GM21786 (cell line): Measurements from ENCODE around the gene WDR89.
"Not testable (repeated sequence)": the region's sequence is repeated elsewhere in the genome, so short reads cannot be mapped to it uniquely, and the experiment has no call there.

ENCODE experiments used
- ATAC-seq: cut with Tn5 transposase; IDR thresholded peaks from one replicate; pipeline ENCODE4 v1.9.1; 2021; ENCODE audit not compliant: unreplicated experiment

Gene WDR89

GRCh38 chr14:63603749-63604277 lies 37.9 kb downstream of the WDR89 start:
- no peak for ATAC-seq

DNA sequence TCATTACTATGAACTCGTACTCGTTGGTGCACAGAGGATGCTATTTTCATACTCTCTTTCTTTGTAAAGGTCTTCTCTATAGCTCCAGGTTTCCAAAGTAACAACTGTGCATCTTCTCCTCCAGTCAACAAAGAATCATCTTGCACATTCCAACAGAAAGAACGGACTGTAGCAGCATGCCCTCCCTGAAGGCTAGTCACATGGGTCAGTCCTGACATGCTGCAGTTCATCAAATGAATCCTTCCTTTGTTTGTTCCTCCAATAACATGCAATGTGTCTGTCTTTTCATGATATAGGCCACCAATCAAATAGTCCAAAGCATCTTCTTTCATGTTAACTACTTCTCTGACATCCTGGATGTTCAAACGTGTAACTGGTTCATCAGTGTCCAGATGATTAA lies 42.9 kb downstream of the WDR89 start:
- ATAC-seq: no peak

GRCh38 chr14:63596998-63597658 lies 44.5 kb downstream of the WDR89 start:
- no peak for ATAC-seq

DNA sequence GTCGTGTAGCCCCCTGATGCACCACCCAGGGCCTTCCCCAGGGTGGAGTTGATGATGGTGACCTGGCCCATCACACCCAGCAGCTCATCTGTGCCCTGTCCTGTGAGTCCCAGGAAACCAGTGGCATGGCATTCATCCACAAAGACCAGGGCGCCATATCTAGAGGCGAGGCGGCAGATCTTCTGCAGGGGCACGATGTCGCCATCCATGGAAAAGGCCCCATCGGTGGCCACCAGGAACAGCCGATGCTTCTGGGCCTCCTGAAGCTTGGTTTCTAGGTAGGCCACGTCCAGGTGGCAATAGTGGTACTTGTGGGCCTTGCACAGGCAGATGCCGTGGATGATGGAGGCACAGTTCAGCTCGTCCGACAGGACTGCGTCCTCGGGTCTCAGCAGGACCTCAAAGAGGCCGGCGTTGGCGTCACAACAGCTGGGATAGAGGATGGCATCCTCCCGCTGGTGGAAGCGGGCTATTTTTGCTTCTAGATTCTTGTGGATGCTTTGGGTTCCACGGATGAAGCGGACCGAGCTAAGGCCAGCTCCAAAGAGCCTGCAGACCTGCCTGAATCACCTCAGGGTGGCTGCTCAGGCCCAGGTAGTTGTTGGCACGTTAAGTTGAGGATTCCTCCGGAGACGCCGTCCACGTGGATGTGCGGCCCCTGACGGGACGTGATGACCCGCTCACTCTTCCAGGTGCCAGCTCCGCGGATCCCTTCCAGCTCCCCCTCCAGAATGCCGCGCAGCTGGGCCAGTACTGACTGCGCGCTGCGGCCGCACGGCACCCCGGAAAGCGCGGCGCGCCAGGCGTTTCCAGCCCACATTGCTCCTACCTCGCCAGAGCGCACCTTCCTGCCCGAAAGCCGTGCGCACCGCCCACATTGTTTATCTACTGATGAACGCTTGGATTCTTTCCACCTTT lies 47.0 kb downstream of the WDR89 start:
- no peak for ATAC-seq

GRCh38 chr14:63583046-63583445 lies 58.6 kb downstream of the WDR89 start:
- not testable (repeated sequence) for ATAC-seq

- ATAC-seq: no peak
Observed at GRCh38 chr14:63581491-63581890, 60.2 kb downstream of the WDR89 start.

- no peak for ATAC-seq
Observed at GRCh38 chr14:63578300-63578699, 63.4 kb downstream of the WDR89 start.

DNA sequence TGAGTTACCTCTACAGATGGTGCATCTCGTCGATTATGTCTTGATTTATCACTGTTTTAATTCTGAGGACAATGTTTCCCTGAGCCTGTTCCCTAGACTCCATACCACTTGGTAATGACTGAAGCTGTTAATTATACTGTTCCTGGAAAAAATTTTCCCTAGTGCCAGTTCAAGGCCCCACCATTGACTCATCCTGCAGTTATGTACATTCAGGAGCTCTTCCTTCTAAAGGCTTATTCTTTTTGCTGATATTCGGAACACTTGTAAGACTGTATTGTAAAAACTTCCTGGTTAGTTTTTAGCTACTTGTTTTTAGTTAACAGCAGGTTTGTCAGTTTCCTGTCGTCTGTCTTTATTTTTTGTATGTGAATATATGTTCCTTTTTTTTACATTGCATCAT lies 68.1 kb downstream of the WDR89 start:
- ATAC-seq: no peak

GRCh38 chr14:63565448-63565847 lies 76.2 kb downstream of the WDR89 start:
- no peak for ATAC-seq

DNA sequence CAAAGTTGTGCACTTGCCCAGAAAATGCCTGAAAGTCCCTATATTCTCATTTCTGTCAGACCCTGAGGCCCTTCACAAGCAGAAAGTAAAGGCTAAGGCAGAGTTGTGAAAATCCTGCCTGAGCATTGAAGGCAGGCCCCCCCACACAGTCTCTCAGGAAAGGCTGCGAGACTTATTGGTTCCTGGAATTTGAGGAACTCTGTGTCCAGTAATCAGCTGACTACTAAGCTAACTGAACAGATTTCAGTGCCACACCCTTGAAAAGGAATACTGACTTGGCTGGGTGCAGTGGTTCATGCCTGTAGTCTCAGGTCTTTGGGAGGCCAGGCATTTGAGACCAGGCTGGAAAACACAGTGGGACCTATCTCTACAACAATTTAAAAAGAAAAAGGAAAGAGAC lies 77.4 kb downstream of the WDR89 start:
- ATAC-seq: no peak

GRCh38 chr14:63563370-63564026 lies 78.2 kb downstream of the WDR89 start:
- no peak for ATAC-seq

GRCh38 chr14:63562405-63562804 lies 79.3 kb downstream of the WDR89 start:
- no peak for ATAC-seq

DNA sequence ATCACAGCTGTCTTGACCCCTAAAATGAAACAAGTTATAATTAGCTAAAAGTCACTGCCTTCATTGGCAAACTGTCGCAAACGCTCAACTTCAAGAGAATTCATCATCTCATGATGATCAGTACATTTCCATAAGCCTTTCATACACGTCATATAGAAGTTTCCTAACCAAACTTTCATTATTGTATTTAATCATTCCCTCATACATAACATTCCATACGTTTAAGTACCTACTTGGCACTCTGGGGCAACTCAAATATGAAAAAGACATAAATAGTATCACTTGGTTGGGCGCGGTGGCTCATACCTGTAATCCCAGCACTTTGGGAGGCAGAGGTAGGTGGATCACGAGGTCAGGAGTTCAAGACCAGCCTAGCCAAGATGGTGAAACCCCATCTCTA lies 86.1 kb downstream of the WDR89 start:
- no peak for ATAC-seq

- peak; percentile 58 for ATAC-seq
Observed at GRCh38 chr14:63551332-63551731, 90.3 kb downstream of the WDR89 start.

DNA sequence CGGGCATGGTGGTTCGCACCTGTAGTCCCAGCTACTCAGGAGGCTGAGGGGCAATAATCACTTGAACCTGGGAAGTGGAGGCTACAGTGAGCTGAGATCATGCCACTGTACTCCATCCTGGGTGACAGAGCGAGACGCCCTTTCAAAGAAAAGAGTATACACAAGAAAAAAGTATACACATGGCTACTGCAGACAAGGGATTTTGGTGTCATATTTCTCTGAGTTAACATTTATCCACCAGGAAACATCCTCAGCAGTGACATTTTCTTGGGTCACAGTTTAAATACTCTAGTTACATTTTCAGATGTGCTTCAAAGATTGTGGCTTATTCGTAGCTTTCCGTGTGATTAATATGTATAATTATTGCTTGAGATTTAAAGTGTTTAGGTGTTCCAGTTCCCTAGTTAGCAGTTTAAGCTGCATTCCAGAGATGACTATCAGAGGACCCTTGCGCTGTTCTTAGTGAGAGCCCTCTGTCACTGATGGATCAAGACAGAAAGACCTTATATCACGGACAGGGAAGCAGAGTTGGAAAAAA lies 93.8 kb downstream of the WDR89 start:
- no peak for ATAC-seq
